GM19023 (cell line): Measurements from ENCODE around the gene AP1S2.

Experiments used
- ATAC-seq: cut with Tn5 transposase; IDR thresholded peaks from one replicate; pipeline ENCODE4 v1.9.1; 2021; ENCODE audit warnings: mild to moderate bottlenecking, moderate library complexity; ENCODE audit not compliant: unreplicated experiment

Gene AP1S2

GRCh38 chrX:15813416-15813815, 41.2 kb downstream of the AP1S2 start:
- no peak for ATAC-seq

DNA sequence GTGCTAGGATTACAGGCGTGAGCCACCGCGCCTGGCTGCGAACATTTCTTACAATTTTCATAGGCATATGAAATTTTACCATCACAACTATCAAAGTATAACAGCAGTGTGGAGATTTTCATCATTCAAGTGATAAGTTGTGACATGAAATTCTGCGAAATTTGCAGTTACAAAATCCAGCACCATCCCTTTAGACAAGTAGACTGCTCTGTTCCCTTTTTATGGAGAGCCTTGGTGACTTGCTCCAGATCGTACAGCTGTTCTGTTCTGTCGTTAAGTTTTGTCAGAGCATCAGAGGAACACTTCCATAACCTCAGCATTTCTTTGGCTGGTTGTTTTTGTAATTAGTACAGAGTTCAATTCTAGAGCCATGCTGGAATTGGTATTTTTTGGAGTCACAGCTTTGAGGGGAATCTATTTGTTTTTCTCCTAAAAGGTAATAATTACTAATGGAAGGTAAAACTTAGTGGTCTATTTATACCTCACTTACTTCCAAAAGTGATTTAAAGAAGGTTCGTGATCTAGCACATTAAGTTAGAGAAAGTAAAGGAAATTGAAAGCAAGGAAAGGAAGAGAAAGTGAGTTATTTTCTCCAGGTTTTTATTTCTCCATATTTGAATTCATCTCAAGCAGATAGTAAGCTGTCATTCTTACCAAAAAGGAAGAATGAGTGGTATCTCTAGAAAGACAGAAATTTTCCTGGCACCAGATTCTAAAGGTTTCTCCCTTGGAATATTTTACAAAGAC, 42.2 kb downstream of the AP1S2 start:
- no peak for ATAC-seq

DNA sequence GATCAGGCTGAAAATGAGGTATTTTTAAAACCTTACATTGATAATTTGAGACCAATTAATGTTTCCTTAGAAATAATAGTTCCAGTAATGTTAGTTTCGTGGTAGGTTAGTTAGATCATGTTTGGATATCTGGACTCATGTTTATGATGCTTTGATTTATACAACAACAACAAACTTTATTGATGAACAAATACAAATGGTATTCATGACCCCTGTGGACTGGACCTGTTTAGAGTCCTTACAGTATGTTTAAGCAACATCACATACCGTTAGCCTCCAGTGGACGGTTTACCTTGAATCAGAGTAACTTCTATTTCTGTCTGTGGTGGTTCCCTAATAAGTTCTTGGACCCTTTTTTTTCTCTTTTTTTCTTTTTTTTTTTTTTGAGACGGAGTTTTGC, 46.4 kb downstream of the AP1S2 start:
- ATAC-seq = no peak

GRCh38 chrX:15804563-15804962, 50.0 kb downstream of the AP1S2 start:
- ATAC-seq = no peak

DNA sequence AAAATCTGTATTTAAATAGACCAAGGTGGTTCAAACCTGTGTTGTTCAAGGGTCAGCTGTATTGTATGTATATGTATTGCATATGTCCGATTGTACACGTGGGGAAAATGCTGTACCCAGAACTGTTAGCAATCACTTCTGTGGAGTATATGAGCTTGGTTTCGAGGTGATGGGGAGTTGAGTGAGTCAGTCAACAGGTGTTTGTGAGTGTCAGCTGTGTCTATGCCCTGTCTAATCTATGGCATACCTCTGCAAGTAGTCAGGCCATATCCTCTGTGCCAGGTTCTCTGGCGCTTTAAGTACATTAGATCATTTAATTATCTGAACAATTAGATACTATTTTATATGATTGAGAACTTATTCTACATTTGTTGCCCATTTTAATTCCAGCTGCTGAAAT, 56.9 kb downstream of the AP1S2 start:
- no peak for ATAC-seq

GRCh38 chrX:15790769-15791290, 63.8 kb downstream of the AP1S2 start:
- no peak for ATAC-seq

GRCh38 chrX:15789979-15790768, 64.4 kb downstream of the AP1S2 start, which contains the start of gene ZRSR2:
TSS of gene ZRSR2 (plus strand) at chrX:15790484. CDS start at chrX:15790496, 12 bp downstream.
- peak; percentile 96 for ATAC-seq

- ATAC-seq = no peak
Observed at GRCh38 chrX:15786915-15787314, 67.7 kb downstream of the AP1S2 start.

DNA sequence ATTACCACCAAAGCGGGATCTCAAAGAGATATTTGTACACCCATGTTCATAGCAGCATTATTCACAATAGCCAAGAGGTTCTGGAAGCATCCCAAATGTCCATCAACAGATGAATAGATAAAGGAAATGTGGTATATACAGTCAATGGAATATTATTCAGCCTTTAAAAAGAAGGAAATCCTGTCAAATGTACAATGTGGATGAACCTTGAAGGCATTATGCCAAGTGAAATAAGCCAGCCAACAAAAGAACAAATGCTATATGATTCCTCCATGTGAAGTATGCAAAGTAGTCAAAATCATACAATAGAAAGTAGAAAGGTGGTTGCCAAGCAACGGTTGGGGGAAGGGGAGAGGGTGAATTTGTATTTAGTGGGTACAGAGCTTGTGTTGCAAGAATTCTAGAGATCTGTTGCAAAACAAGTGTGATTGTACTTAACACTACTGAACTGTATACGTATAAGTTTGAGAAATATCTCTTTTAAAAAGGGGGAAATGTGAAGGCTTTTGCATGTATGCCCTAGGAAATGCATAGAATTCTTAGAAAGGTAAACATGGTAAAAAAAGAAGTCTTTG, 69.3 kb downstream of the AP1S2 start:
- no peak for ATAC-seq

DNA sequence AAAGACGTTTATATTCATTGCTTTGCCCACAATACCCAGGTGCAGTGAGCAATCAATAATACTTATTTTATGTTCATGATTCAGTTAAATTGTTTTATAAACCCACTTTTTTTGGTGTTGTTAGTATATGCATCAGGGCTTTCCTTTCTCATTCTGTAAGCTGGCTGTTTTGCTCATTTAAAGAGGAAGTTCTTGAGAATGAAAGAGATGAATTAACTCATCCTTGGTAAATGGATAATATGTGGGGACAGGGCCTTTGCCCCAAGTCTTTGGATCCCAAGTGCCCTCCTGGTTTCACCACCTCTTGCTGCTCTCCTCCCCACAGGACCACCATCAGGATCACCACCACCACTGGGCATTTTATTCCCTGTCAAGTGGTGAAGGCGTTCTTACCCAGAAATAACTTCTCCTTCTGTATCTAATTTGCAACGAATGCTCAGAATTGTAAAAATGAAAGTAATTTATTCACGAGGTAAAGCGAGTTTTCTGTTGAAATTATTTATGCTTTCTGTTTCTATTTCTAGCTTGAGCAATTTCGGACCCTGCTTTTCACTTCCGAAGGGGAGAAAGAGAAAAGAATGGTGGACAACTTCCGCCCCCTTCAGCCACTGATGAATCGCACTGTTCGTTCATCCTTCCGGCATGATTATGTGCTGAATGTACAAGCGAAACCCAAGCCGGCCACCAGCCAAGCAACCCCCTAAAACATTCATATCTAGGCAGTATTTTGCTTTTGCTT, 72.5 kb downstream of the AP1S2 start:
- peak; percentile 92 for ATAC-seq
